ENCODE measurements around the gene ZBBX.

DNA sequence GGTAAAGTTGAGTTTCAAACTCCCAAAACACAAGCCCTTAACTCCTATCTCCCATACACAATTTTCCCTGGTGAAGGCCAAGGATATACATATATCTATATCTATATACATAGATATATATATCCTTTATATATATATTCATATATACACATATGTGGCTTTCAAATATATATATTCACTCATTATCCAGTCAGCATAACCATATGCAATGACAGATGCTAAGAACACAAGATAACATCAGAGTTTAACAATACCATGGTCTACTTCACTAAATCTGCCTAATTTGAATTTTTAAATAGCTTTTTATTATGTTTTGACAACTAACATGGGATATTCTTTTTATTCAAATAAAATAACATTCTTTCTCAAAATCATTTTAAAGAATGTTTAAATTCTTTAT lies 24.7 kb downstream of the ZBBX start:
- TF ChIP-seq TAF1 (IDR thresholded peaks at IDR 0.05; ENCODE audit: low read depth, low read length), result no peak
- TF ChIP-seq POLR2A (IDR thresholded peaks at IDR 0.05; ENCODE audit: low read depth, low read length), result no peak

Measured in GM12891 (cell line).